NT2/D1 (cell line): ENCODE measurements around the gene MCF2L.

Source experiments
- SUZ12 ChIP-seq: IDR thresholded peaks from 2 replicates; pipeline ENCODE4 v1.6.1; 2011; ENCODE audit not compliant: insufficient read length, insufficient read depth; ENCODE audit errors: extremely low read depth
- YY1 ChIP-seq: IDR thresholded peaks from 2 replicates; pipeline ENCODE4 v1.6.1; 2011; ENCODE audit not compliant: insufficient read length, insufficient read depth

DNA sequence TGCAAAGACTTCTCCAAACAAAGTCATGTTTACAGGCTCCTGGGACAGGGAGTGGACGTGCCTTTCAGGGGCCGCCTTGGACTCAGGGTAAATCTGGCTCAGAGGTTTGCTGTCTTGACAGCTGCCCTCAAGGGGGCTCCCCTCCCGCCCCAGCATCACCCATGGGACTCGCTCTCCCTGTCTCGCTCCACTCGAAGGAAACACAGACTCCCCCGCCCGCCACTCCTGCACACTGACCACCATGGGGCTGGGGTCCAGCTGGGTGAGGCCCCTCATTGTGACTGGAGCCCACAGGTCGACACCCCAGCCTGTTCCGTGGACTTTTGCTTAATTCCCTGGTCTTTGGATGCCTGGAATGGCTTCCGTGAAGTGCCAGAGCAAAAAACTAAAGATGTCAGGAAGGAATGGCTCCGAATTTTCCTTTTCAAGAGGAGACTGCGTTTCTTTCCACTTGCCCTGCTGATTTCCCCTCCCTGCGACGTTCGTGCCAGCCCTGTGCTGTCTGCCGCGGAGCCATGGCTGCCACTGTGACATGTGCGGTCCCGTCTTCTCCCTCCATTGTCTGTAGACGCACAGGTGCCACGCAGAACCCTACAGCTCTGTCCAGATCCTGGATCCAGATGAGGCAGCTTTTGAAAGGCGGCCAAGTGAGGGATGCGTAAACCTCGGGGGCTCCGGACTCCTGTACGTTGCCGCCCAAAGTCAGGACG lies 48.6 kb downstream of the MCF2L start:
- no peak for TF ChIP-seq YY1
- TF ChIP-seq SUZ12: no peak
